Activated effector memory CD4-positive, alpha-beta T cell treated with anti-CD3 and anti-CD28 coated beads, Interleukin-2, amount 50 U/mL, for 16 hours (primary cell): ENCODE data around the gene SPATA13.
"Not testable (repeated sequence)": the region's sequence is repeated elsewhere in the genome, so short reads cannot be mapped to it uniquely, and the experiment has no call there.

Experiments used
- DNase-seq: peaks from one replicate; pipeline ENCODE4 v3.0.0-alpha.2; 2020

SPATA13 gene

GRCh38 chr13:24160458-24161009 lies at the start of gene SPATA13:
SPATA13 (plus strand) TSS chr13:24160720; CDS start chr13:24222930, 62,210 bp downstream.
- DNase-seq, result peak; percentile 97

GRCh38 chr13:24112791-24113190 lies 47.7 kb upstream of the SPATA13 start:
- no peak for DNase-seq

GRCh38 chr13:24115671-24116070 lies 44.8 kb upstream of the SPATA13 start:
- no peak for DNase-seq

GRCh38 chr13:24116131-24116530 lies 44.4 kb upstream of the SPATA13 start:
- DNase-seq, result no peak

- DNase-seq, result no peak
Observed at GRCh38 chr13:24118576-24118975, 41.9 kb upstream of the SPATA13 start.

GRCh38 chr13:24119626-24120508 lies 40.7 kb upstream of the SPATA13 start:
- no peak for DNase-seq

- DNase-seq, result not testable (repeated sequence)
Observed at GRCh38 chr13:24122045-24122444, 38.5 kb upstream of the SPATA13 start.

- DNase-seq, result no peak
Observed at GRCh38 chr13:24122569-24122968, 38.0 kb upstream of the SPATA13 start.

GRCh38 chr13:24123761-24124160 lies 36.8 kb upstream of the SPATA13 start:
- DNase-seq, result no peak

- no peak for DNase-seq
Observed at GRCh38 chr13:24124789-24125476, 35.6 kb upstream of the SPATA13 start.

- no peak for DNase-seq
Observed at GRCh38 chr13:24127116-24127631, 33.3 kb upstream of the SPATA13 start.

GRCh38 chr13:24128112-24128511 lies 32.4 kb upstream of the SPATA13 start:
- DNase-seq, result no peak

GRCh38 chr13:24128962-24129361 lies 31.6 kb upstream of the SPATA13 start:
- no peak for DNase-seq

- DNase-seq, result no peak
Observed at GRCh38 chr13:24129914-24130774, 30.4 kb upstream of the SPATA13 start.

GRCh38 chr13:24131749-24132148 lies 28.8 kb upstream of the SPATA13 start:
- DNase-seq, result no peak

GRCh38 chr13:24133021-24133795 lies 27.3 kb upstream of the SPATA13 start:
- DNase-seq, result no peak

GRCh38 chr13:24134231-24134630 lies 26.3 kb upstream of the SPATA13 start:
- DNase-seq, result no peak

- DNase-seq, result no peak
Observed at GRCh38 chr13:24134757-24135156, 25.8 kb upstream of the SPATA13 start.

GRCh38 chr13:24135674-24136300 lies 24.7 kb upstream of the SPATA13 start:
- no peak for DNase-seq

GRCh38 chr13:24138911-24139310 lies 21.6 kb upstream of the SPATA13 start:
- DNase-seq, result no peak

- DNase-seq, result no peak
Observed at GRCh38 chr13:24141333-24141910, 19.1 kb upstream of the SPATA13 start.
